Parathyroid adenoma (tissue), 2 donors: Measurements from ENCODE around the gene TFEB.

Experiments used
- H2AFZ ChIP-seq: fragments of 300-600 bp; sonication (generic); one replicate; pipeline ENCODE4 v1.7.0; 2017; ENCODE audit warnings: antibody characterized with exemption, mild to moderate bottlenecking
- H3K27ac ChIP-seq: fragments of 300-600 bp; sonication (generic); one replicate; pipeline ENCODE4 v1.7.0; 2017
- H3K27me3 ChIP-seq: fragments of 300-600 bp; sonication (generic); one replicate; pipeline ENCODE4 v1.7.0; 2017; ENCODE audit warnings: low read length; ENCODE audit not compliant: control insufficient read depth, insufficient read depth
- H3K36me3 ChIP-seq: fragments of 300-600 bp; sonication (generic); one replicate; pipeline ENCODE4 v1.7.0; 2017; ENCODE audit warnings: low read length; ENCODE audit not compliant: control insufficient read depth, insufficient read depth
- H3K4me1 ChIP-seq: fragments of 300-600 bp; sonication (generic); one replicate; pipeline ENCODE4 v1.7.0; 2017; ENCODE audit warnings: control low read depth
- H3K4me2 ChIP-seq: fragments of 300-600 bp; sonication (generic); one replicate; pipeline ENCODE4 v1.7.0; 2017; ENCODE audit warnings: low read length
- H3K4me3 ChIP-seq: fragments of 300-600 bp; sonication (generic); one replicate; pipeline ENCODE4 v1.7.0; 2017; ENCODE audit warnings: low read depth, low read length
- H3K79me2 ChIP-seq: fragments of 300-600 bp; sonication (generic); one replicate; pipeline ENCODE4 v1.7.0; 2017; ENCODE audit warnings: control low read depth
- H3K9ac ChIP-seq: fragments of 300-600 bp; sonication (generic); one replicate; pipeline ENCODE4 v1.7.0; 2017; ENCODE audit warnings: mild to moderate bottlenecking
- H3K9me3 ChIP-seq: fragments of 300-600 bp; sonication (generic); one replicate; pipeline ENCODE4 v1.7.0; 2017; ENCODE audit warnings: low read length; ENCODE audit not compliant: control insufficient read depth
- CTCF ChIP-seq: fragments of 300-600 bp; sonication (generic); IDR thresholded peaks from one replicate; pipeline ENCODE4 v1.7.0; 2017; ENCODE audit warnings: antibody characterized with exemption, mild to moderate bottlenecking
- donor health status: primary hyperparathyroidism.

The TFEB gene

GRCh38 chr6:41732149-41732548, 3.3 kb downstream of the TFEB start:
- Histone ChIP-seq H3K4me1 (peaks cover 24% of the 10 kb centered on the region), H3K36me3 (no peaks in the 10 kb centered on the region), H2AFZ (no peak overlapping the region), H3K9ac (no peak overlapping the region), H3K4me2 (no peak overlapping the region), H3K27me3 (no peaks in the 10 kb centered on the region), H3K4me3 (peak overlapping the region; percentile 71), H3K79me2 (peaks cover 50% of the 10 kb centered on the region), H3K27ac (no peak overlapping the region), H3K9me3 (no peaks in the 10 kb centered on the region)
- no peak for TF ChIP-seq CTCF

GRCh38 chr6:41731561-41732086, 3.8 kb downstream of the TFEB start:
- no peak overlapping the region for H3K4me3 ChIP-seq
- peak overlapping the region; percentile 37 for H3K4me2 ChIP-seq

GRCh38 chr6:41730531-41731436, 4.6 kb downstream of the TFEB start:
- peaks cover 24% of the 10 kb centered on the region for H3K4me1 ChIP-seq
- H2AFZ ChIP-seq = no peak overlapping the region
- H3K4me3 ChIP-seq = no peak overlapping the region
- no peak overlapping the region for H3K27ac ChIP-seq
- H3K27me3 ChIP-seq = no peaks in the 10 kb centered on the region
- no peaks in the 10 kb centered on the region for H3K36me3 ChIP-seq
- no peak for TF ChIP-seq CTCF
- peaks cover 62% of the 10 kb centered on the region for H3K79me2 ChIP-seq
- no peak overlapping the region for H3K9ac ChIP-seq
- no peaks in the 10 kb centered on the region for H3K9me3 ChIP-seq
- peak overlapping the region; percentile 46 for H3K4me2 ChIP-seq

More at GRCh38 chr6:41731561-41732086, 3.8 kb downstream of the TFEB start:
- Histone ChIP-seq H3K4me1 (peaks cover 24% of the 10 kb centered on the region), H3K9ac (no peak overlapping the region), H3K79me2 (peaks cover 55% of the 10 kb centered on the region), H2AFZ (no peak overlapping the region), H3K9me3 (no peaks in the 10 kb centered on the region), H3K36me3 (no peaks in the 10 kb centered on the region), H3K27ac (no peak overlapping the region), H3K27me3 (no peaks in the 10 kb centered on the region)
- TF ChIP-seq CTCF = no peak

- Histone ChIP-seq H3K27me3 (no peaks in the 10 kb centered on the region), H2AFZ (no peak overlapping the region), H3K79me2 (peaks cover 71% of the 10 kb centered on the region), H3K9me3 (no peaks in the 10 kb centered on the region), H3K4me1 (peaks cover 33% of the 10 kb centered on the region), H3K27ac (no peak overlapping the region), H3K36me3 (no peaks in the 10 kb centered on the region), H3K9ac (no peak overlapping the region), H3K4me3 (no peak overlapping the region), H3K4me2 (no peak overlapping the region)
- TF ChIP-seq CTCF = no peak
Observed at GRCh38 chr6:41729624-41730023, 5.8 kb downstream of the TFEB start.
